Spleen (tissue), 11 donors: ENCODE data around the gene GPR173. TPM values are rescaled to one million over a fixed set of nuclear protein-coding genes. Genes with fewer than 3 reads are reported as not detected.

Source experiments
- DNase-seq: peaks from one replicate; pipeline ENCODE4 v3.0.0-alpha.2; 2020
- H3K27ac ChIP-seq, 8 donors: fragments of 200-600 bp; sonication (generic) in 7 of 8; 1 replicate in 4 of 8; 2 replicates in 4 of 8; pipeline versions ENCODE4 v1.5.0 to v1.8.0; 2016 to 2021; ENCODE audit warnings: inconsistent platforms in 4 of 8, mild to moderate bottlenecking in 4 of 8, moderate library complexity in 1 of 8
- H3K27me3 ChIP-seq, 7 donors: fragments of 200-600 bp; sonication (generic) in 6 of 7; replicated peaks in 1 of 7; 1 replicate in 4 of 7; 2 replicates in 3 of 7; pipeline versions ENCODE4 v1.5.0 to v1.8.0; 2016 to 2021; ENCODE audit warnings: inconsistent platforms in 3 of 7, mild to moderate bottlenecking in 1 of 7
- H3K36me3 ChIP-seq, 6 donors: fragments of 200-600 bp; sonication (generic) in 5 of 6; 1 replicate in 4 of 6; 2 replicates in 2 of 6; pipeline versions ENCODE4 v1.5.0 to v1.8.0; 2016 to 2021; ENCODE audit warnings: inconsistent platforms in 2 of 6
- H3K4me1 ChIP-seq, 6 donors: fragments of 200-600 bp; sonication (generic) in 5 of 6; 1 replicate in 3 of 6; 2 replicates in 3 of 6; pipeline versions ENCODE4 v1.5.0 to v1.8.0; 2016 to 2021; ENCODE audit warnings: inconsistent platforms in 3 of 6
- H3K4me3 ChIP-seq, 8 donors: fragments of 200-600 bp; sonication (generic) in 7 of 8; 1 replicate in 4 of 8; 2 replicates in 4 of 8; pipeline versions ENCODE4 v1.5.0 to v1.8.0; 2016 to 2021; ENCODE audit warnings: inconsistent platforms in 4 of 8, mild to moderate bottlenecking in 4 of 8, moderate library complexity in 2 of 8
- H3K9me3 ChIP-seq, 8 donors: fragments of 200-600 bp; sonication (generic) in 7 of 8; 1 replicate in 4 of 8; 2 replicates in 4 of 8; pipeline versions ENCODE4 v1.5.0 to v1.8.0; 2016 to 2021; ENCODE audit warnings: inconsistent platforms in 4 of 8
- POLR2A ChIP-seq, 3 donors: fragments of 450-650 bp; IDR thresholded peaks; one replicate each; pipeline ENCODE4 v1.5.1; 2017; ENCODE audit warnings: antibody characterized with exemption in 3 of 3, mild to moderate bottlenecking in 1 of 3
- POLR2AphosphoS5 ChIP-seq, 3 donors: sonication (generic); formaldehyde crosslinking; IDR thresholded peaks; one replicate each; pipeline ENCODE4 v1.5.1; 2017; ENCODE audit warnings: antibody characterized with exemption in 3 of 3
- WGBS, 5 donors: extraction: QIAGEN DNeasy Blood & Tissue Kit in 3 of 5; methylation state at CpG; one replicate each; pipeline versions ENCODE4 v1.1.5 to v1.1.7; 2013 to 2018; 5-methylcytosine and 5-hydroxymethylcytosine counted together
- intact Hi-C: fragments of 100-400 bp; cut with DNase I; formaldehyde crosslinking; loops from one replicate; pipeline ENCODE4 v1.15.0; 2023; ENCODE audit warnings: low total_unique reads
- polyA plus RNA-seq, 3 donors: library from polyadenylated mRNA; stranded (reverse); fragments of 200-250 nt; gene quantifications; one replicate each; pipeline ENCODE4 v1.2.1, GENCODE V29; 2013
- total RNA-seq, 7 donors: library from RNA; depleted of rRNA in 3 of 7; stranded (reverse); fragments of >200 nt in 3 of 7; fragmentation: NEBNext Ultra II Directional in 4 of 7; extraction: Animal tissue kit (Norgen Biotek cat#: 25700) in 4 of 7; gene quantifications; one replicate each; pipeline versions ENCODE4 v1.1.0 to v1.2.1, GENCODE V29; 2016 to 2021
- TF ChIP-seq, protein P1 (sequence below), 11 experiments: fragments of 200-600 bp in 7 of 11; fragments of 450-650 bp in 4 of 11; sonication (generic) in 4 of 11; IDR thresholded peaks in 8 of 11; conservative IDR thresholded peaks in 3 of 11; 1 replicate in 7 of 11; 2 replicates in 4 of 11; pipeline versions ENCODE4 v1.4.0 to v1.8.0; 2016 to 2021; ENCODE audit warnings: antibody characterized with exemption in 11 of 11, inconsistent platforms in 4 of 11, mild to moderate bottlenecking in 1 of 11
- donor health status: healthy with polysubstance abuse.
- donor health status: DM: no; HTN: no; CAD: no; lungs with moderate emphysema.
- donor health status: DM: no; HTN: no; CAD: no.
- donor health status: Bipolar disorder and iron deficiency.
- donor health status: healthy.
- donor health status: DM: no; HTN: no; CAD: no.
- donor health status: DM: yes; HTN: yes; CAD: no.

Gene GPR173
- total and polyA plus RNA-seq, 10 donors: 0.44 to 4.4 (median 2.0) TPM

DNA sequence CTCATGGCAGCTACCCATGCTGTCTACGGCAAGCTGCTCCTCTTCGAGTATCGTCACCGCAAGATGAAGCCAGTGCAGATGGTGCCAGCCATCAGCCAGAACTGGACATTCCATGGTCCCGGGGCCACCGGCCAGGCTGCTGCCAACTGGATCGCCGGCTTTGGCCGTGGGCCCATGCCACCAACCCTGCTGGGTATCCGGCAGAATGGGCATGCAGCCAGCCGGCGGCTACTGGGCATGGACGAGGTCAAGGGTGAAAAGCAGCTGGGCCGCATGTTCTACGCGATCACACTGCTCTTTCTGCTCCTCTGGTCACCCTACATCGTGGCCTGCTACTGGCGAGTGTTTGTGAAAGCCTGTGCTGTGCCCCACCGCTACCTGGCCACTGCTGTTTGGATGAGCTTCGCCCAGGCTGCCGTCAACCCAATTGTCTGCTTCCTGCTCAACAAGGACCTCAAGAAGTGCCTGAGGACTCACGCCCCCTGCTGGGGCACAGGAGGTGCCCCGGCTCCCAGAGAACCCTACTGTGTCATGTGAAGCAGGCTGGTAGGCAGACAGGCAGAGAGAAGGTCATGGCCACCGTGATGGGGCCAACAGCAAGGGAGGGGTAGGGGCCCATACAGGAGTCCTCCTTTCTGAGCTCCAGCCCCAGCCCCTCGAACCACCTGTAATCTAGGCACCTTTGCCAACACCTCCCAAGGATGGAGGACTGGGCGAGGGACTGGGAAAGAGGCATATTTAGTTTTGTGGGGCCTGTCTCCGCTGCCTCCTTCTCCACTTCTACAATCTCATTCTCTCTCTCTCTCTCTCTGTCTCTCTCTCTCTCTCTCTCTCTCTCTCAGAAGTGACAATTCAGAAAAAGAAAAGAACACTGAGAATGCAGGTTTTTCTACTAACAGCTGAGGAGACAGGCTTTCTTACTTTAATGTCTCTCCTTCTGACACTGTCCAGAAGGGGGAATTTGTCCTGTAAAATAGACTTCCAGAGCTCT, 28.9 kb downstream of the GPR173 start:
- no peak overlapping the region for H3K4me3 ChIP-seq
- H3K36me3 ChIP-seq: no peaks in the 10 kb centered on the region
- H3K4me1 ChIP-seq: peaks cover 0 to 4% (median 3%) of the 10 kb centered on the region in 6 donors
- no peak overlapping the region for H3K27ac ChIP-seq
- WGBS, 5 donors: 89 to 98% (median 92%) methylated on average over 10 to 27 of the region's 27 CpGs
- peak; percentile 69 for DNase-seq
- no peaks in the 10 kb centered on the region for H3K27me3 ChIP-seq
- TF ChIP-seq, protein P1, sequence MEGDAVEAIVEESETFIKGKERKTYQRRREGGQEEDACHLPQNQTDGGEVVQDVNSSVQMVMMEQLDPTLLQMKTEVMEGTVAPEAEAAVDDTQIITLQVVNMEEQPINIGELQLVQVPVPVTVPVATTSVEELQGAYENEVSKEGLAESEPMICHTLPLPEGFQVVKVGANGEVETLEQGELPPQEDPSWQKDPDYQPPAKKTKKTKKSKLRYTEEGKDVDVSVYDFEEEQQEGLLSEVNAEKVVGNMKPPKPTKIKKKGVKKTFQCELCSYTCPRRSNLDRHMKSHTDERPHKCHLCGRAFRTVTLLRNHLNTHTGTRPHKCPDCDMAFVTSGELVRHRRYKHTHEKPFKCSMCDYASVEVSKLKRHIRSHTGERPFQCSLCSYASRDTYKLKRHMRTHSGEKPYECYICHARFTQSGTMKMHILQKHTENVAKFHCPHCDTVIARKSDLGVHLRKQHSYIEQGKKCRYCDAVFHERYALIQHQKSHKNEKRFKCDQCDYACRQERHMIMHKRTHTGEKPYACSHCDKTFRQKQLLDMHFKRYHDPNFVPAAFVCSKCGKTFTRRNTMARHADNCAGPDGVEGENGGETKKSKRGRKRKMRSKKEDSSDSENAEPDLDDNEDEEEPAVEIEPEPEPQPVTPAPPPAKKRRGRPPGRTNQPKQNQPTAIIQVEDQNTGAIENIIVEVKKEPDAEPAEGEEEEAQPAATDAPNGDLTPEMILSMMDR (IDR thresholded peaks at IDR 0.05 in 8 of 11, conservative IDR thresholded peaks at IDR 0.05 in 3 of 11): no peak
- TF ChIP-seq POLR2A (IDR thresholded peaks at IDR 0.05) (no peak), POLR2AphosphoS5 (IDR thresholded peaks at IDR 0.05) (no peak)
- H3K9me3 ChIP-seq: no peaks in the 10 kb centered on the region
- intact Hi-C loops: no loop called here

DNA sequence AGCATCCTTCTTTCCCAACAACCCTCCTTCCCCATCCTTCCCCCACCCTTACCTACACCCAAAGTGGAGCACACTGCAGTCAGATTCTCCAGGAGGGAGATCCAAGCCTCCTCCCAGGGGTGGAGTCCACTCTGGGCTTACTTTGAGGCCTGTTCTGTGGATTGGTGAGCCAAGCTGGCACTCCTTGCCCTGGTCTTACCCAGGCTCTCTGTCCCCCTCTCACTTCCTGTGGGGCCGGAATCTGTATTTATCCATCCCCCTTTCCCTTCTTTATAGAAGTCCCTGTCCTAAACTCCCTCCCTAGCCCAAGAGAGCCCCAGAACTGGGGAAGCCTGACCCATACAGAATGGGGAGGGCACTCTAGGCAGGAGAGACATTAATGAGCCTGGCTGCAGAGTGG, 30.4 kb downstream of the GPR173 start:
- no peak for DNase-seq
- Histone ChIP-seq H3K4me3 (no peak overlapping the region), H3K27me3 (no peaks in the 10 kb centered on the region), H3K4me1 (peaks cover 0 to 13% (median 9%) of the 10 kb centered on the region in 6 donors), H3K27ac (peak overlapping the region in 1 of 8 donors; percentile 11), H3K36me3 (no peaks in the 10 kb centered on the region), H3K9me3 (no peaks in the 10 kb centered on the region)
- TF ChIP-seq POLR2AphosphoS5 (IDR thresholded peaks at IDR 0.05) (no peak), POLR2A (IDR thresholded peaks at IDR 0.05) (no peak)
- TF ChIP-seq, protein P1 (IDR thresholded peaks at IDR 0.05 in 8 of 11, conservative IDR thresholded peaks at IDR 0.05 in 3 of 11): no peak
- WGBS, 5 donors: 90 to 100% (median 92%) methylated on average over 1 of the region's 1 CpG; no CpG with 5 or more reads in 1 of the 5 donors
- intact Hi-C loops: no loop called here

DNA sequence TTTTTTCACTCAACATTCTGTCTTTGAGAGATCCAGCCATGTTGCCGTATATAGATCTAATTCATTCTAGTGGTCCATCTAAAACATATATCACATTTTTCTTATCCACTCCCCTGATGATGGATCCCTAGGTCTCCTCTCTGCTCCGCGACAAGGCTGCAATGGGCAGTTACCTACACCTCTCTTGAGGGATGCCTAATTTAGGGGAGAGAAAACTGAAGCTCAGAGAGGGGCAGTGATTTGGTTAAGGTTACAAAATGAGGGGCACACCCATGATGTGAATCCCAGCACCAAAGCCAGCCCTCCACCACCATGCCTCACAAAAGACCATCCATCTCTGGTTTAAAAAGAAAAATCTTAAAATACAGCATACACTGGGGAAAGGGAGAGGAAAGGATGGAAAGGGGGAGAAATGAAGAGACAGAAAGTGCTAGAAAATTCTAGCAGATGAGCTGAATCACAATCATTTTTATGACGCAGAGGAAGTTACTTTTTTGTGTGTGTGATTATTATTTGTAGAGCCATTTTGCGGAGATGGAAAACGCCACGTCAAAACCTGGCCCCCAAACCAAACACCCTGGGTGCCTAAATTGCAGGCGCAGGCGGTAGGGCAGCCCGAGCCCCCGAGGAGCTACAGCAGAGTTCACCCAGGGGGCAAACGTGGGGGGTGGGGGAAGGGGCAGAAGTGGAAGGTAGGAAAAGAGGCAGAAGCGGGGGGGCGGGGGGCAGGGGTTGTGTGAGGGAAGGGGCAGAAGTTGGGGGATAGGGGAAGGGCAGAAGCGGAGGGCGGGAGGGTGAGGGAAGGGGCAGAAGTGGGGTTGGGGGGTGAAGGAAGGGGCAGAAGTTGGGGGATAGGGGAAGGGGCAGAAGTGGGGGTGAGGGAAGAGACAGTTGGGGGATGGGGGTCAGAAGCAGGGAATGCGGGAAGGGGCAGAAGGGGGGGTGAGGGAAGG, 32.3 kb downstream of the GPR173 start:
- Histone ChIP-seq H3K4me3 (peak overlapping the region in 3 of 8 donors; percentile 51 to 86 (median 72)), H3K4me1 (peaks cover 0 to 20% (median 10%) of the 10 kb centered on the region in 6 donors), H3K27ac (peak overlapping the region; percentile 51 to 94 (median 92))

More for the DNA sequence above, 32.3 kb downstream of the GPR173 start:
- H3K9me3 ChIP-seq: no peaks in the 10 kb centered on the region
- DNase-seq: peak; percentile 67
- TF ChIP-seq, protein P1 (IDR thresholded peaks at IDR 0.05 in 8 of 11, conservative IDR thresholded peaks at IDR 0.05 in 3 of 11): no peak
- TF ChIP-seq POLR2A (IDR thresholded peaks at IDR 0.05) (no peak), POLR2AphosphoS5 (IDR thresholded peaks at IDR 0.05) (no peak)
- 21 to 54% (median 40%) methylated on average over 7 to 17 of the region's 17 CpGs for WGBS, 5 donors
- peaks cover 0 to 17% (median 3%) of the 10 kb centered on the region in 6 donors for H3K36me3 ChIP-seq
- H3K27me3 ChIP-seq: no peaks in the 10 kb centered on the region
- intact Hi-C loops: no loop called here
